ENCODE results near the gene ALPI. TPM values are rescaled to one million over a fixed set of nuclear protein-coding genes. Genes with fewer than 3 reads are reported as not detected.
"Not testable (repeated sequence)": the region's sequence is repeated elsewhere in the genome, so short reads cannot be mapped to it uniquely, and the experiment has no call there.

ALPI gene
- total RNA-seq, 1 experiment from 2014 or later, result 5.3 TPM

GRCh38 chr2:232431705-232432590 lies 24.0 kb upstream of the ALPI start:
- Histone ChIP-seq H3K9me3 (no peaks in the 10 kb centered on the region), H3K4me1 (no peaks in the 10 kb centered on the region), H3K36me3 (ENCODE audit: control insufficient read depth, insufficient read depth, low read length) (no peaks in the 10 kb centered on the region), H3K4me3 (ENCODE audit: low read depth, low read length) (no peak overlapping the region), H3K27me3 (replicated peaks; ENCODE audit: control insufficient read depth, insufficient read depth, low read length) (no peaks in the 10 kb centered on the region)
- Mint-ChIP-seq H3K27me3 (ENCODE audit: insufficient read depth, unreplicated experiment) (no peaks in the 10 kb centered on the region), H3K36me3 (ENCODE audit: insufficient read depth, unreplicated experiment) (no peaks in the 10 kb centered on the region), H3K27ac (ENCODE audit: unreplicated experiment) (no peak overlapping the region), H3K9me3 (ENCODE audit: unreplicated experiment) (no peaks in the 10 kb centered on the region), H3K4me1 (ENCODE audit: low read depth, unreplicated experiment) (no peaks in the 10 kb centered on the region), H3K4me3 (ENCODE audit: unreplicated experiment) (no peak overlapping the region)
- POLR2A ChIA-PET, result no interaction called here
- DNase-seq, result no peak
- CTCF ChIA-PET, result interaction anchor here (0.5 kb wide), 1 partner anchor 46 kb away, joined by 3 read pairs; no protein-coding TSS in a partner anchor
- BruUV-seq (replicated peaks), result no TSS peak
- TF ChIP-seq CTCF (IDR thresholded peaks at IDR 0.05; ENCODE audit: insufficient read depth in 1 of 2, low read depth in 1 of 2, low read length in 1 of 2, severe bottlenecking in 1 of 2, unreplicated experiment in 1 of 2), result no peak
- intact Hi-C loops (cut with micrococcal nuclease; ENCODE audit: unreplicated experiment), result no loop called here

- no peak for DNase-seq
- Mint-ChIP-seq H3K9me3 (ENCODE audit: unreplicated experiment) (no peaks in the 10 kb centered on the region), H3K4me3 (ENCODE audit: unreplicated experiment) (no peak overlapping the region), H3K27me3 (ENCODE audit: insufficient read depth, unreplicated experiment) (no peaks in the 10 kb centered on the region), H3K4me1 (ENCODE audit: low read depth, unreplicated experiment) (no peaks in the 10 kb centered on the region), H3K36me3 (ENCODE audit: insufficient read depth, unreplicated experiment) (no peaks in the 10 kb centered on the region), H3K27ac (ENCODE audit: unreplicated experiment) (no peak overlapping the region)
- POLR2A ChIA-PET, result no interaction called here
- Histone ChIP-seq H3K4me1 (no peaks in the 10 kb centered on the region), H3K4me3 (ENCODE audit: low read depth, low read length) (no peak overlapping the region), H3K27me3 (replicated peaks; ENCODE audit: control insufficient read depth, insufficient read depth, low read length) (no peaks in the 10 kb centered on the region), H3K36me3 (ENCODE audit: control insufficient read depth, insufficient read depth, low read length) (no peaks in the 10 kb centered on the region), H3K9me3 (no peaks in the 10 kb centered on the region)
- intact Hi-C loops (cut with micrococcal nuclease; ENCODE audit: unreplicated experiment), result no loop called here
- CTCF ChIA-PET, result interaction anchor here (0.5 kb wide), 1 partner anchor 47 kb away, joined by 3 read pairs; no protein-coding TSS in a partner anchor
- TF ChIP-seq CTCF (IDR thresholded peaks at IDR 0.05; ENCODE audit: insufficient read depth in 1 of 2, low read depth in 1 of 2, low read length in 1 of 2, severe bottlenecking in 1 of 2, unreplicated experiment in 1 of 2), result no peak
- BruUV-seq (replicated peaks), result no TSS peak
These were observed 23.3 kb upstream of the ALPI start for GRCh38 chr2:232432598-232433184.

- POLR2A ChIA-PET; H3K27me3 Mint-ChIP-seq (ENCODE audit: insufficient read depth, unreplicated experiment); BruUV-seq (replicated peaks); H3K36me3 ChIP-seq (ENCODE audit: control insufficient read depth, insufficient read depth, low read length); H3K4me3 ChIP-seq (ENCODE audit: low read depth, low read length); intact Hi-C loops (cut with micrococcal nuclease; ENCODE audit: unreplicated experiment); H3K4me1 ChIP-seq; H3K4me3 Mint-ChIP-seq (ENCODE audit: unreplicated experiment); H3K36me3 Mint-ChIP-seq (ENCODE audit: insufficient read depth, unreplicated experiment); H3K9me3 Mint-ChIP-seq (ENCODE audit: unreplicated experiment); H3K4me1 Mint-ChIP-seq (ENCODE audit: low read depth, unreplicated experiment); H3K27ac Mint-ChIP-seq (ENCODE audit: unreplicated experiment); H3K27me3 ChIP-seq (replicated peaks; ENCODE audit: control insufficient read depth, insufficient read depth, low read length); H3K9me3 ChIP-seq; DNase-seq: not testable (repeated sequence)
- CTCF ChIA-PET, result interaction anchor here (0.7 kb wide), 1 partner anchor 80 kb away, joined by 3 read pairs; no protein-coding TSS in a partner anchor
These were observed 22.3 kb upstream of the ALPI start for GRCh38 chr2:232433622-232434021.
